ENCODE data around the gene FARP2. TPM values are rescaled to one million over a fixed set of nuclear protein-coding genes. Genes with fewer than 3 reads are reported as not detected.
A peak's percentile ranks its signal among the peaks of the same experiment; 100 is the strongest.

Gene FARP2
- total and polyA plus RNA-seq, 2 of the 13 experiments (the other 11 are each of a cell fraction or from before 2014, with no cell fraction given): 28.0 to 45.4 TPM

GRCh38 chr2:241509155-241509784 lies 153.2 kb downstream of the FARP2 start (continued):
- no peak for TF ChIP-seq TRIM22 (IDR thresholded peaks at IDR 0.05)
- no peak for TF ChIP-seq BATF2 (CRISPR knock-in tag; IDR thresholded peaks at IDR 0.05)
- no peak for TF ChIP-seq MYC (CRISPR knock-in tag; IDR thresholded peaks at IDR 0.05; ENCODE audit: borderline replicate concordance)
- no peak for TF ChIP-seq KDM6A (CRISPR knock-in tag; IDR thresholded peaks at IDR 0.05; ENCODE audit: low read depth)
- no peak for TF ChIP-seq RELA (CRISPR knock-in tag; IDR thresholded peaks at IDR 0.05)
- TF ChIP-seq NFYC (CRISPR knock-in tag; IDR thresholded peaks at IDR 0.05): no peak
- TF ChIP-seq RNF2 (conservative IDR thresholded peaks at IDR 0.05; ENCODE audit: low read depth): no peak
- TF ChIP-seq ZNF44 (CRISPR knock-in tag; IDR thresholded peaks at IDR 0.05): no peak
- no peak for TF ChIP-seq PRDM15 (CRISPR knock-in tag; IDR thresholded peaks at IDR 0.05)
- no peak for TF ChIP-seq ZNF616 (CRISPR knock-in tag; IDR thresholded peaks at IDR 0.05; ENCODE audit: low read depth)
- no peak for TF ChIP-seq ZNF142 (CRISPR knock-in tag; IDR thresholded peaks at IDR 0.05)
- no peak for TF ChIP-seq MZF1 (CRISPR knock-in tag; IDR thresholded peaks at IDR 0.05; ENCODE audit: borderline replicate concordance)
- TF ChIP-seq DMAP1 (CRISPR knock-in tag; IDR thresholded peaks at IDR 0.05): no peak
- TF ChIP-seq SSRP1 (CRISPR knock-in tag; IDR thresholded peaks at IDR 0.05): no peak
- TF ChIP-seq ZNF761 (CRISPR knock-in tag; conservative IDR thresholded peaks at IDR 0.05): no peak
- TF ChIP-seq ZNF768 (CRISPR knock-in tag; IDR thresholded peaks at IDR 0.05): no peak
- TF ChIP-seq SNAI1 (CRISPR knock-in tag; IDR thresholded peaks at IDR 0.05; ENCODE audit: borderline replicate concordance): no peak
- TF ChIP-seq AGO2 (optimal IDR thresholded peaks at IDR 0.05; ENCODE audit: low read depth, low read length): peak; percentile 54
- TF ChIP-seq TBL1XR1 (IDR thresholded peaks at IDR 0.05; ENCODE audit: borderline replicate concordance, low read length, partially characterized antibody): no peak
- 0 out of 2 replicates have a peak, but pooled peaks have one; percentile 6 for TF ChIP-seq ZFAT (CRISPR knock-in tag; conservative IDR thresholded peaks at IDR 0.05)

All from HepG2 (cell line).